ENCODE measurements around the gene ARHGEF19. TPM values are rescaled to one million over a fixed set of nuclear protein-coding genes. Genes with fewer than 3 reads are reported as not detected.
A peak's percentile ranks its signal among the peaks of the same experiment; 100 is the strongest.

ARHGEF19 gene
- polyA plus RNA-seq, 1 experiment, result 6.7 TPM

DNA sequence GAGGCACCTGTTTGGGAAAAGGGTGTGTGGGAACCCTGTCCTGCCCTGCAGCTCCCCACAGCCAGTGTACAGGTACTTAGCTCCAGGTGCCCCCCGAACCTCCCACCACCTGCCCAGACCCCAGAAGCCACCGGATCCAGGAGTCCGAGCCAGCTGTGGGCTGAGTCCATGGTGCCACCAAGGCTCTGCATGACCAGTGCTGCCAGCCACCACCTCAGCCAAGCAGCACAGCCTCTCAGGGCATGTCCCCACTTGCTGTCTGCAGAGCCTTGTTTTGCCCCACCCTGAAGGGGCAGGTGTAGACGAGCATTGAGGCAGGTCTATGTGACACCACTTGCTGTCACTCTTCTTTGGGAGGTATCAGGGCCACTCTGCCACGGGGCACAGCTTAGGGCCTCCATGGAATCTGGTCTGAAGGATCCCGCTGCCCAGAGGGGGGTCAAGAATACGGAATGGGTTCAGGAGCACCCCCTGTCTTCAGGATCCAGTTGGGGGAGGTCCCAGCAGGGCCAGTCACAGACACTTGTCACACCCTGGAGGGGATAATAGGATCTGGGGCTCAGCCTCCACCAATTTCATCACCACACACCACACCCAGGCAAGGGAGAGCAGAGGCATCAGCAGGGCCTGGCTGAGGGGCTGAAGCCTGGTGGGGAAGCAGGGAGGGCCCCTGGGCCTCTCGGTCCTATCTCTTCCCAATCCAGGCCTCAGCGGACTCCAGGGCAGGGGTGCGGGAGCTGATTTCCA is 27.7 kb downstream of the ARHGEF19 start:
- no peak for DNase-seq (ENCODE audit: low read depth, low spot score)
- TF ChIP-seq, protein P1, sequence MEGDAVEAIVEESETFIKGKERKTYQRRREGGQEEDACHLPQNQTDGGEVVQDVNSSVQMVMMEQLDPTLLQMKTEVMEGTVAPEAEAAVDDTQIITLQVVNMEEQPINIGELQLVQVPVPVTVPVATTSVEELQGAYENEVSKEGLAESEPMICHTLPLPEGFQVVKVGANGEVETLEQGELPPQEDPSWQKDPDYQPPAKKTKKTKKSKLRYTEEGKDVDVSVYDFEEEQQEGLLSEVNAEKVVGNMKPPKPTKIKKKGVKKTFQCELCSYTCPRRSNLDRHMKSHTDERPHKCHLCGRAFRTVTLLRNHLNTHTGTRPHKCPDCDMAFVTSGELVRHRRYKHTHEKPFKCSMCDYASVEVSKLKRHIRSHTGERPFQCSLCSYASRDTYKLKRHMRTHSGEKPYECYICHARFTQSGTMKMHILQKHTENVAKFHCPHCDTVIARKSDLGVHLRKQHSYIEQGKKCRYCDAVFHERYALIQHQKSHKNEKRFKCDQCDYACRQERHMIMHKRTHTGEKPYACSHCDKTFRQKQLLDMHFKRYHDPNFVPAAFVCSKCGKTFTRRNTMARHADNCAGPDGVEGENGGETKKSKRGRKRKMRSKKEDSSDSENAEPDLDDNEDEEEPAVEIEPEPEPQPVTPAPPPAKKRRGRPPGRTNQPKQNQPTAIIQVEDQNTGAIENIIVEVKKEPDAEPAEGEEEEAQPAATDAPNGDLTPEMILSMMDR (IDR thresholded peaks at IDR 0.05; ENCODE audit: low read depth, low read length), result no peak
- Histone ChIP-seq H3K27me3 (ENCODE audit: control insufficient read depth, insufficient read depth, low read length) (no peaks in the 10 kb centered on the region), H3K9me3 (ENCODE audit: control insufficient read depth, insufficient read depth, low read length) (no peaks in the 10 kb centered on the region), H3K4me3 (ENCODE audit: low read depth, low read length) (no peak overlapping the region), H3K27ac (ENCODE audit: low read depth, low read length) (no peak overlapping the region)
- POLR2A ChIA-PET, result no interaction called here
- CTCF ChIA-PET, result interaction anchor here (12.1 kb wide), 1 partner anchor 106 kb away, joined by 407 read pairs; the partner anchor contains the start of gene FAM131C

GRCh38 chr1:16183765-16184556 is 28.5 kb downstream of the ARHGEF19 start:
- H3K9me3 ChIP-seq (ENCODE audit: control insufficient read depth, insufficient read depth, low read length), result no peaks in the 10 kb centered on the region
- ChIA-PET POLR2A (no interaction called here), CTCF (interaction anchor here (12.1 kb wide), 1 partner anchor 105 kb away, joined by 407 read pairs; the partner anchor contains the start of gene FAM131C)
- H3K27ac ChIP-seq (ENCODE audit: low read depth, low read length), result no peak overlapping the region
- TF ChIP-seq, protein P1 (IDR thresholded peaks at IDR 0.05; ENCODE audit: low read depth, low read length), result no peak
- H3K27me3 ChIP-seq (ENCODE audit: control insufficient read depth, insufficient read depth, low read length), result no peaks in the 10 kb centered on the region
- DNase-seq (ENCODE audit: low read depth, low spot score), result no peak
- H3K4me3 ChIP-seq (ENCODE audit: low read depth, low read length), result no peak overlapping the region

GRCh38 chr1:16183179-16183578 is 29.3 kb downstream of the ARHGEF19 start:
- Histone ChIP-seq H3K4me3 (ENCODE audit: low read depth, low read length) (no peak overlapping the region), H3K27ac (ENCODE audit: low read depth, low read length) (no peak overlapping the region), H3K27me3 (ENCODE audit: control insufficient read depth, insufficient read depth, low read length) (no peaks in the 10 kb centered on the region), H3K9me3 (ENCODE audit: control insufficient read depth, insufficient read depth, low read length) (no peaks in the 10 kb centered on the region)
- TF ChIP-seq, protein P1 (IDR thresholded peaks at IDR 0.05; ENCODE audit: low read depth, low read length), result no peak
- CTCF ChIA-PET, result interaction anchor here (12.1 kb wide), 1 partner anchor 104 kb away, joined by 407 read pairs; the partner anchor contains the start of gene FAM131C
- DNase-seq (ENCODE audit: low read depth, low spot score), result no peak
- POLR2A ChIA-PET, result interaction anchor here (0.9 kb wide), 1 partner anchor 19 kb away, joined by 5 read pairs; no protein-coding TSS in a partner anchor

- CTCF ChIA-PET, result interaction anchor here (0.5 to 12.1 kb wide), 5 partner anchors 42 to 276 kb away, joined by 3 to 407 read pairs (median 3); partner anchors contain the start of gene FAM131C
Observed at GRCh38 chr1:16181887-16182719, 30.3 kb downstream of the ARHGEF19 start.

More at GRCh38 chr1:16181887-16182719, 30.3 kb downstream of the ARHGEF19 start:
- H3K27me3 ChIP-seq (ENCODE audit: control insufficient read depth, insufficient read depth, low read length), result no peaks in the 10 kb centered on the region
- H3K27ac ChIP-seq (ENCODE audit: low read depth, low read length), result peak overlapping the region; percentile 90
- TF ChIP-seq, protein P1 (IDR thresholded peaks at IDR 0.05; ENCODE audit: low read depth, low read length), result no peak
- peak; percentile 73 for DNase-seq (ENCODE audit: low read depth, low spot score)
- H3K4me3 ChIP-seq (ENCODE audit: low read depth, low read length), result no peak overlapping the region
- POLR2A ChIA-PET, result interaction anchor here (0.7 to 1.5 kb wide), 5 partner anchors 9 to 215 kb away, joined by 3 to 7 read pairs (median 4); no protein-coding TSS in a partner anchor
- H3K9me3 ChIP-seq (ENCODE audit: control insufficient read depth, insufficient read depth, low read length), result no peaks in the 10 kb centered on the region
